ENCODE data around the gene CNTN5.
"Not testable (repeated sequence)": the region's sequence is repeated elsewhere in the genome, so short reads cannot be mapped to it uniquely, and the experiment has no call there.

Gene CNTN5

DNA sequence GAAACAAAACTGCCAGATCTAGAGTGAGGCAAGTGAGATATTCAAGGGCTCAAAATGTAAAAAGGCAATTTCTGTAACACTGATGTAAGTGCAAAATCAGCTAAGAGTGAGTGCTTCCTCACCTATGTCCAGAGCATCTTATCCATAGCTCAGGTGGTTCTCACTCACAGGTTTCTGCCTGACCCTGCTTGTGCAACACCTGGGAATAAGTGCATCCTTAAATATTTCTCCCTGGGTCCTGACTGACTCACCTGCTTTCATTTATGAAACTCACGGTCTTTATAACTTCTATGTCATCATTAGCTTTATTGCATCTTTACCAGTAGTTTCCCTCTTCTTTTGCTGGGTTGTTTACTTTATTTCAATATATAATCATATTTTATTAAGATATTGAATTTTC is 260.6 kb downstream of the CNTN5 start:
- no peak for DNase-seq

DNA sequence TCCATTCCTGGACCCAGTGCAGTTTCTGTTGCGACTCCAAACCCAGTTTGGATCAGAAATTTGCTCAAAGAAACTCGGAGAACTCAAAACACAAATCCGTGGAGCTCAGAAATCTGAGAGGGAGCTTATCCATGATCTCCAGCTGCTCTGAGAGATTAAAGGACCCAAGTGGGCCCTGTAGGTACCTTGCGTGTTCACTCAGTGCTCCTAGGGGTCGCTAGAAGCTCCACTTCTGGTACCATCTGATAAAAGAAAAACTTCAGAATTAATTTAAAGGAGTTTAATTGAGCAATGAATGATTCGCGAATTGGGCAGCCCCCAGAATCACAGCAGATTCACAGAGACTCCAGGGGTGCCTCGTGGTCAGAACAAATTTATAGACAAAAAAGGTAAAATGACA is 277.2 kb downstream of the CNTN5 start:
- DNase-seq, result not testable (repeated sequence)

DNA sequence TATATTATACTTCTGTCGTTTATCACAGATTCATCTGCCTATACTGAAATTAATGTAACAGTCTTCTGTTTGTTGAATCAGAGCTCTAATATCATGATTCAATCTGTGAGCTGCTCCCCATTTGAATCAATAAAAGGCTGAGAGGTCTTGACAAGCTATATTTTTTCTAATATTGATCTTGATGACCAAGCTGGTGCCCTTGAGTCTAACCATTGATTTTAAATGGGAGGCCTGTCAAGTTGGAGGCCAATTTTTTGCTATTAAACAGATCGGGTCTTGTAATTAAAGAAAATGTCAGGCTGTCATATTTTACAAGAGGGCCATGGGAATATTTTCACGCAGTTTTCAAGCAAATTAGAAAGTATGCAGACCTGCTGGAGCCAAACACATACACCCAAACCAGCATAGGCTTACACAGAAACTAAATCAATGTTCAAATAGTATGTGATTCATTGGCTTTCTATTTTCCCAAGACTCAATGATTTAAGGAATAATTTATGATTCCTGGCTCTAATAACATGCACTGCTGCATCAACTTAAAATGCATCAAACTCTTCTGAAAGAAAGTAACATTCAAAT is 286.9 kb downstream of the CNTN5 start:
- no peak for DNase-seq

DNA sequence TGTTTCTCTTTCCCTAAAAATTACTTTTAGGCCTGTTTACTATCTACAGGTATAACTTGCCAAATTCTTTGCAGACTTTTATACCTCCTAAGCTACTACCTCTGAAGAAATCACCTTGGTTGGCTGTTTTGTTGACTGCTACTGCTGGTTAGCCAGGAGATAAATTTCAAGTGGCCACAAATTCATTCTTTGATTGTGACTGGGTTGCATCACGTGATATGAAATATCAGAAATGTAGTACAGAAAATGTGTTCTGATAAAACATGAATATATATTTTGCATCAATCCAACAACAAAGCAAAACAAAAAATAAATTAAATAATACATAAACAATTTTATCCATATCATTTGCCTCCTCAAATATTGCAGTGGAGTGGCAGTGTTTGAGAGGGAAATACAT is 291.1 kb downstream of the CNTN5 start:
- DNase-seq, result no peak

DNA sequence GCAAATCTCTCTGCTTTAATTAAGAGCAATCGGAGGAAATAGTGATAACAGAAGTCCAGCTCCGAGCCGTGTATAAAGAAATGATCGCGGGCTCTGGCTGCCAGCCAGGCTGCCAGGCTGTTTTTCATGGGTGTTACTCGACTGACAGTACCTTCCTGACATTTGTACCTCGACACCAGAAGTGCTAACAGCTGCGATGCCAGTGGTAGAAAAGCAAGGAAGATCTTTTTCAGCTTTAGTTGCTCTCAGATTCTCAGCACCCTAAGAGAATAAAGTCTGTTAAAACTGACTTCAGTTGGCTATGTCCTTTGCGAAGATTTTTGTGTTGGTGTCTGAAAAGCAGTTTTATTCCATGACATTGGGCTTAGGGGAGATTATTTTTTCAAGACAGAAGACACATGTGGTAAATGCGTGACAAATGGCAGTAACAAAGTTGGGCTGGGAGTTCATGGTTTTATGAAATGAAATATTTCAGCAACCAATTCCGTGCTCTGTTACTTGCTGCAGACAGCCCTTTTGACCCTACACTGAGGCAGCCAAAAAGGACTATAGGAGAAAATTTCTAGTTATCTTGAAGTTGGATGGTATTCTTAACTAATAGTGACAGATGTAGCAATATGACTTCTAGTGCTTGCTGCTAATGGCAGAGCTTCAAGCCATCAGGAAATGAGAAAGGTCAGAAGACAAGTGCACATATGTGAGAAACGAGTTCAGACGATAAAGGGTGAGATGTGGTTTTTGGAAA is 296.2 kb downstream of the CNTN5 start:
- DNase-seq, result no peak

DNA sequence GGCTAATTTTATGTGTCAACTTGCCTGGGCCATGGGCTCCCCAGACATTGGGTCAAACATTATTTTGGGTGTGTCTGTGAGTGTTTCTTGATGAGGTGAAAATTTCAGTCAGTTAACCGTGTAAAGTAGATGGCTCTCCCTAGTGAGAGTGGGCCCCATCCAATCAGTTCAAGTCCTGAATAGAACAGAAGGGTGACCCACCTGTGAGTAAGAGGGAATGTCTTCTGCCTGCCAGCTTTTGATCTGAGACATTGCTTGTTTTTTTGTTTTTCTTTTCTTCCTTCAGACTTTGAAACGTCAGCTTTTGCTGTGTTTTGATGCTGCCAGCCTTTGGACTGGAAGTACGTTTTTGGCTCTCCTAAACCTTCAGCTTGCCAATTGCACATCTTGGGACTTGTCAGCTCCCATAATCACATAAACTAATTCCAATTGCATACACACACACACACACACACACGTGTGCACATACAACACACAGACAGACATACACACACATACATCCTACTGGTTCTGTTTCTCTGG is 300.1 kb downstream of the CNTN5 start:
- no peak for DNase-seq

DNA sequence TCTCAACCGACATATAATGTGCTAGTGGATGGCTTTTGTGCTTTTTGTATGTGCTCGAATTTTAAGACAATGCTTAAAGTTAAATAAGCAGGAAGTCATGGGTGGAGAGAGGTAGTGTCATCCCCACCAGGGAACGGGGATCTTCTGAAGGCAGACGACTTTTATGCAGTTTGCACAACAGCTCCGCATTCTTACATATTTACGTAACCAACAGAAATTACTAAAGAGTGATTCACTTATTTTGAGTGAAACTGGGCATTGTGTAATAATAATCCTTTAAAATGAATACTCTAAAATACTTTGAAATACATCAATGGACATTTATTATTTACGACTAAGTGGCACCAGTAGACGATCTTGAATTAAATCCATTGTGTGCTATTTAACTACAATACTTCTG is 305.1 kb downstream of the CNTN5 start:
- DNase-seq, result no peak

DNA sequence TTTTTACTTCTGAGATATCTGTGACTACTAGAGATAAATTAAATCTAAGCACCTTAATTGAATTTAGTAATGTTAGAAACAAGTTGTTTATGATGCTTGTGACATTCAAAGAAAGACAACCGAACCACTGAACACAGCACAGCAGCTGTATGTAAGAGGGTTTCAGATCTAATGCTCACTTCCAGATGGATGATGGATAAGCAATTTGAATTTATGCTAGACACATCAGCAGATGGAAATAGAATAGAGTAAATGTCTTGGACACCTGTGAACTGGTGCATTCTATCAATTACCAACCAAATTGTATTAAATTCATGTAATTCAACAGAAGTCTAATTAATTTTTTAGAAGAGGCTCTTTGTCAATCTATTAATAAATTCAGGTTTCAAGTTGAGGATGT is 306.3 kb downstream of the CNTN5 start:
- DNase-seq, result no peak

DNA sequence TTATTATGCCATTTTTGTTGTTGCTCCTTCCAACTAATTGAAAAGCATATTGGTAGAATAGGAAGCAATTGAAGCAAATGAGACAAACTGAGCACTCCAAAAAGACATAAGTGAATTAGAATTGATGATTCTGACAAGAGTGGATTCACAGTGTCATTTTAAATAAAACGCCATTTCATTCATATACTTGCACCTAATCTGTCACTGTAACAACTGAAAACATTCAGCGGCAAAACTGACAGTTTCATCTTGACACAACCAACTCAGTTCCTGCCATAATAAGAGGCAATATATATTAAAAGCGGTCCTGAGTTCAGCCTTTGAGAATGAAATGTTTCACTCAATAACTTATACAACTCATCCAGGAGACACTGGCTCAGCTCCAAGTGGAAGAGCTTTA is 306.8 kb downstream of the CNTN5 start:
- no peak for DNase-seq

DNA sequence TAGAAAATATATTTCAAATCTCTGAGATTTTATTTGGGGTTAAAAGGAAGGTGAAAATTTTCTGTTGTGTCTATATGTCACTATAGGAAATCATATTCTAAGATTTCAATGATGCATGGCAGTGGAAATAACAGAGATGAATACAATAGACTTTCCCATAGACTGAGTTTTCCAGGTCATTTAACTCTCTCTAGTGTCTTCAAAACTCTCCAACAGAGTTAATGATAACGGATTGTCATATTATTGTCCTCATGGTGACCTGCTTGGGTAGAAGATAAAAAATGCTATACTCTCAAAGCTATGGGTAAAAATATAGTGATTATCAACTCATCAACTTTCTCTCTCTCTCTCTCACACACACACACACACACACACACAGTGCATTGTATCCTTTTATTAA is 312.9 kb downstream of the CNTN5 start:
- no peak for DNase-seq

DNA sequence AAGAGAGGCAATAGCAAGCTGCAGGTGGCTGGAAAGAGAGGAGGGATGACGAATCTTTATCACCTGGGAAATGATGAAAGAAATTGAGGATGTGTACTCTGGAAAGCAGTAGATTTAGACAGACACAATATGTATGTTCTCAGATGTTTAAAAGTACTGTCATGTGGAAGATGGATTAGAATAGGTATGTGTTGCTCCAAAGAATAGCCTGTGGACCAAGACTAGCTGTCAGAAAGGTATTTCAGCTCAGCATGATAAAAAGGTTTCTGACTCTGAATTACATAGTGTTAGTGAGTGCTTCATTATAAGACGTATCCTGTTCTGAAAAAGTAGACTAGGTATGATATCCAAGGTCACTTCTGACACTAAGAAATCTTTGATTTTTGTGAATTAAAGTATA is 322.4 kb downstream of the CNTN5 start:
- no peak for DNase-seq

DNA sequence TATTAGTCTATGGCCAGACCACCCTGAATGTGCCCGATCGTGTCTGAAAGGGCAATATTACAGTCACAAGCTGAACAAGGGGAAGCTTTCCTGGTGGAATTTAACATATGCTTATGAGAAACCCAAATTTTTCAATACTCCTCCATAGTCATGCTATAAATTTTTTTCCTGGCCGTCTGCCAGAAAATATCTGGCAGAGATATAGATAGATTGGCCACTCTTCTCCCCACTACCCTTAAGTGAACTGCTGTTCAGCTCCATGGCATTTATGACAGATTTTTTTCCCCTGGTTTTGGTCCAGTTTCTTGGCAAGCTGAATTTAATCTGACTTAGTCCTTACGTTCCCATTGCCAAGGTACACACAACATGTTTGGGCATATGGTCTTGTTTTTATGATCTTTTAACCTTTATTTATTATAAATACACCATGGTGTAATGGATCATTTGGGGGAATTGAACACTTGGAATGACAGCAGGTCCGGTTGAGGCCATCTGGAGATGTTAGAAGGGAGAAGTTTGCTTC is 328.5 kb downstream of the CNTN5 start:
- no peak for DNase-seq

DNA sequence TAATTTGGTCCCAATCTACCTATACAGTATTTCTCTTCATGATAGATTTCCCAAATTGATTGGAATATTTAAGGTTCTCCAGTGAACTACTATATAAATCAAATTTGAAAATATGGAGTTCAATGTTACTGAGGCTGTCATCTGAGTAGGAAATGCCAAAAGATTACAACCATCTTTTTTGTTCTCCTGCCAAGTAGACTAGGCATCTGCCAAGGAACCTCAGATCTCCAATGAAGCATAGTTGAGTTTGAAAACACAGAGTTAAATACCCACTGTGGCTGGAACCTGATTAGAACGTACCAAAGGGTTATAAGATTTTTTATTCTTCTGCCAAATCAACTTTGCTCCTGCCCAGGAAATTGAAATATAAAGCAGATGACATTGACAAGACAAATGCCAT is 330.9 kb downstream of the CNTN5 start:
- no peak for DNase-seq

DNA sequence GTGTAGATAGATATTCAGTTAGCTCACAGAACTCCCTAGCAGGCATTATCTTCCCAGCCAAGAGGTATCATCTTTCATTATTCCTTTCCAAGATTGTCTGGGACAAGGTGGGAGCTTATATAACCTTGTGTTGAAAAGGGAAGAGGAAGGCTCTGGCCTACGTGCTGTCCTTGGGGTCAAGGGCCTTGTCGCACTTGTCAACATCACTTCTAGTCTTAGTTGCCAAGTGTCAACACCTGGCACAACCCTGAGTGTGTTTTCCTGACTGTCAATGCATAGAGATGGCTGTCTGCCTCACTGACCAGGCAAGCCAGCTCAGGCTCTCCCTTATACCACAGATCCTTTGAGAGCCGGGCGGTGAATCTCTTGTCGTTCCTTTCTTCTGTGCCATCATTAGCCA is 331.9 kb downstream of the CNTN5 start:
- no peak for DNase-seq

DNA sequence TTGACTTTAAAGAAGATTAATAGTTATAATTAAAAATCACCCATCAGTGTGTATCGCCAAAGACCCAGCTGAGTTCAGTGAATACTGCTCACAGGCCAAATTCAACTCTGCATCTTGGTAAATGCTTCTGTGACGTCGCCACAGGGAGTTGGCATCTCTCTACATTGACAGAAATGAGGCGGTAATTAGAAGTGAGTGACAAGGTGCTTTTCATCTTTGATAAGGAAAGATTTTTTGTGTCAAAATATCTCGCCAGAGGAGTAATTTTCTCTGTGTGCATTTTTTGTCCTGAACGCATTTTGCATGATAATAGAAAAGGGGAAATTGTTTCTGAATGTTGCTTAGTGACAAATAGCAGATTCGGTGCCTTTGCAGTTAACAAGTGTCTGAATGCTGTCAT is 345.8 kb downstream of the CNTN5 start:
- no peak for DNase-seq

DNA sequence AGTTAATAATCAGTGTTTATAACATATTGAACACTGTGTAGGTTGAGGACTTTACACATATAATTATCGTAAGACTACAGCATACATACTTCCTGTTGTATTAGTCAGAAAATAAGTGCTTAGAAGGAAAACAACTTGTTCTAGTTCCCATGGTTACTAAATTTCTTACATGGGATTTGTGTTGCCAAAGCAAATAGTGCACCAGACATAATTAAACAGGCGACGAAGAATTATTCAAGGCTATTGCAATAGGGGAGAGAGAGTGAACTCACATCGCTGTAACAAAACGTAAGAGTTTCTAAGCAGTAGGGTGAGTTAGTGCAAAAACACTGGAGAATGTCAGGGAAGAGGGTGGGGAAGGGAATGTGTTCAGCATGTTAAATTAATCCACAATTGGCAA is 347.8 kb downstream of the CNTN5 start:
- DNase-seq, result no peak

DNA sequence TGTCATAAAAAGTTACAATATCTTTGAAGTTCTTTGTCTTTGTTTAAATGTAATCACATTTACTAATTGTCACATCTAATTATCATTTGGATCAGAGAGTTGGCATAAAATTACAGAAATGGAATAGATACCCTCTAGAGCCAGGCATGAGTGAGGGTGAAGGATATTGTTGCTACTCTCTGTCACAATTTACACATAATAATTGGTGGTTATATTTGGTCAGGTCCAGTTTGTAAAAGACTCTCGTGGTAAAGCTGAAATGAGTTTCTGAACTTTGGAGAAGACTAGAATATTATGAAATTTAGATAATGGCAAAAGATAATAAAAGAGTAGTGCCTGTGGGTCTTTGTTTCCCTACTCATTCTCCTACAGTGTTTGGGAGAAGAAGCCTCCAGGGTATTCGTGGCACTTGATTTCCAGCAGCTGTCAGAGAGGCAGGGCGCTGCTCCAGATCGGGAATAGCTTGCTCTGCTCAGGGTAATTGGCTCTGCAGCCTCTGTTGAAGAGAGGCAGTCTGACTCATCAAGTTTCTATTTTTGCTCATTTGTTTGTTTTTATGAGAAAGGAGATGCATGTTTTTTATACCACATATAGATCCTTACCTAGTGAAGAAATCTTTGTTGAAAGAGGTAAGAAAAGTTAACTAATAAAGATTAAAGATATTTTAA is 349.9 kb downstream of the CNTN5 start:
- no peak for DNase-seq

DNA sequence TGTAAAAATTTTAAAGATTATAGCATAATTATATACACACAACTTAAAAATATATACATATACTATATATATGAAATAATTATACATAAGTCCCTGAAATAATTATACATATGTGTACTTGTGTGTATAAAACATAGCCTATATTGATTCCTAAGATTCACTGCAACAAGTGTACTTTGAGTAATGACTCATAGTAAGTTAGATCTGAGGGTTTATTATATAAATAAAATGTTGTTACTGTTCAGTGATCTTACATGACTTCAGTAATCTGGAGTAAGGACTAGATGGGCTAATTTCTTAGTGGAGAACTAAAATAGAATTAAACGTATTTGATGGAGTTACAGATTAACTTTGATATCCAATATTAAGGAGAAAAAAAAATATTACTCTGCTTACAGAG is 350.5 kb downstream of the CNTN5 start:
- no peak for DNase-seq

DNA sequence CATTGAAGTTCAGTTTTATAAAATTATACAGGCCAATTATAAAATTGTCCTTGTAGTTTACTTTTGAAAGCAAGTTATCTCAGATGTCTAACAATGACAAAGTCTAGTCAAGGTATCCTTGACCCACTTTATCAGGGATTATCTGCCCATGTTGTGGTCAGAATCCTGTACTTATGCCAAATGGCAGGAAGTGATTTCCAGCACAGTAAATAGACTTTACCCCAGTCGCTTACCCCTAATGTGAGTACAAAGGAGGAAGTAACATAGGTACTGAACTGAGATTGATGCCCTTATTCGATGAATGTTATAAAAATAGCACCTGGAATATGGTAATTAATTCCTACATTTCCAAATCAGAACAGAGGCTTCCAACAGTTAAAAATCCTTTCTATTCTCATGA is 355.7 kb downstream of the CNTN5 start:
- DNase-seq, result no peak

DNA sequence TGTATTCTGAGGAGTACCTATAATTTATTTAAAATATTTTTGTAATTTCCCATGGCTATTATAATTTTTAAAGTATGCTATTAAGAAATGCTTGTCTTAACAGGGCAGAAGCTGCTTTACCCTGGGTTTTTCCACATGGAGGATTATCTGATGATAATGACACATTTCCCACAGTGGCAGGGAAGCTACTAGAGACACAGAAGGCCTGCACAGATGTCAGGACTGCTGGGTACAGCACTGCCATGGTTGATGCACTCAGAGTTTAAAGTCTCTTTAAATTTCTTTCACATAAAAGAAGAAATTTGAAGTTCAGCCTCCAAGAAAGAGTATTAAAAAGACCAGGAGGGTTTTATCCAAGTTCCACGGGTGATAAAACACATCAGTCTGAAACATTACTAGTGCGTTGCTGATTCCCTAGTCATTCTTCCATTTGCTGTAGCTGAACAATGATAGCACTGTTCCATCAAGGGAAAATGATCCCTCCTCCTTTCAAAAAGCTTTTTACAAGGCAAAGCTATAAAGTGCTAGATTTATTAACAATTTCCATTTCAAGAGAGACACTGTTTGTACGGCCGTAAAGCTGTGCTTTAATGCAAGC is 363.0 kb downstream of the CNTN5 start:
- no peak for DNase-seq

DNA sequence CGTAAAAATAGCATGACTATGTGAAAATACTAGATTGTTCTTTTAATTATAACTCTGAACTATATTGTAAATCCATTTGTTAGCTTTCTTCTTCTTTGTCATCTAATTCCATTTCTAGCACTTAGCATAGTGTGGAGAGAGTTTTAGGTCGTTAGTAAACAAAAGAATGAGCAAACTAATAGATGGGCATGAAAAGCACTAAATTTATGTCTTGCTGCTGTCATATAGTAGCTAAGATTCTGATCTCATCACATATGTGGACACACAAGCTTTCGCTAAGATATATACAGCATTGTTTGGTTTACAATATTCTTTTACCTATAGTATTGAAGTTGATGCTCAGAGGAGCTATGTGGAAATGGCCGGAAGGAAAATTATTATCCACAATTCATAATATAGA is 370.5 kb downstream of the CNTN5 start:
- DNase-seq, result no peak

DNA sequence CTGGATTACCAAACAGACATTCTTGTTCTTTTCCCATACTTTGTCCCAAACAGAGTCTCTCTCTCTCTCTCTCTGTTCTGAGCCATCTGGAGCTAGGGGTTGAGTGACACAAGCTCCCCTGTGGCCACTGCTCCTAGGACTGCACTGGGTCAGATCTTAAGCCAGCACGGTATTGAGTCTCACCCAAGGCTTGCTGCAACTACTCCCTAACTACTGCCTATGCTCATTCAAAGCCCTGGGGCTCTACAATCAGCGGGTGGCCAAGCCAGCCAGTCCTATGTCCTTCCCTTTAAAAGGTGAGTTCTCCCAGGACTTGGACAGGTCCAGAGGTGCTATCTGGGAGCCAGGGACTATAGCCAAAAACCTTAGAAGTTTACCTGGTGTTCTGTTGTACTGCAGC is 385.6 kb downstream of the CNTN5 start:
- no peak for DNase-seq

DNA sequence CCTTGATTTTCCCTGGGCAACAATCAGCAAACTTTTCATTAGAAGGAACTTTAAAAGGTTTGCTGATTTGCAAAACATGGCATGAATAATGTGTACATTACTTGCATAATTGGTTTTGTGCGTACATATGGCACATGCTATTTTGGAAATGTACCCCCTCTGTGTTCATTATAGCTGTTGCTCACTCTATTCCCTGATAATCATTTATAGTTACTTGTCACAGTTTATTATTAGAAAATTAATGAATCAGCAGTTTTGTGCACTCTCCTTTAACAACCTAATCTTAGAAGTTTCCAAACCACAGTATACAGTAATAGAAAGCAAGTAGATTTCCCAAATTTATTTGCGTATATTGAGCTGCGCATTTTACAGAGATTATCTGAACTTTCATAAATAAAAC is 389.9 kb downstream of the CNTN5 start:
- no peak for DNase-seq

Data from DMS79 treated with DMSO at 0.1 percent for 48 hours (cell line).